ENCODE data around the gene FSCN2. TPM values are rescaled to one million over a fixed set of nuclear protein-coding genes. Genes with fewer than 3 reads are reported as not detected.
A peak's percentile ranks its signal among the peaks of the same experiment; 100 is the strongest.

The FSCN2 gene
- total and polyA plus RNA-seq, 7 experiments from 2014 or later = 0.56 to 1.6 (median 0.70) TPM; not detected in 2

GRCh38 chr17:81487089-81487486 is 41.1 kb upstream of the FSCN2 start:
- POLR2A ChIA-PET = interaction anchor here (1.4 to 5.5 kb wide), 2 partner anchors 23 to 28 kb away, joined by 4 to 48 read pairs; partner anchors contain the start of gene ACTG1

GRCh38 chr17:81487487-81488275 is 40.5 kb upstream of the FSCN2 start:
- Histone ChIP-seq H3K27ac (ENCODE audit: low read depth, low read length) (peak overlapping the region; percentile 80), H3K36me3 (ENCODE audit: control insufficient read depth in 2 of 3, insufficient read depth in 3 of 3, low read length in 3 of 3) (no peaks in the 10 kb centered on the region), H3K9me3 (ENCODE audit: control insufficient read depth in 2 of 3, low read length in 3 of 3) (no peaks in the 10 kb centered on the region), H3K4me3 (ENCODE audit: low read length) (peak overlapping the region; percentile 50), H3K4me1 (ENCODE audit: control insufficient read depth in 2 of 2, insufficient read depth in 2 of 2, low read length in 2 of 2) (peaks cover 4 to 6% of the 10 kb centered on the region in 2 donors), H3K27me3 (ENCODE audit: control insufficient read depth in 2 of 2, insufficient read depth in 2 of 2, low read length in 2 of 2) (peaks cover 0 to 12% of the 10 kb centered on the region in 2 donors)
- DNase-seq = peak; percentile 46 to 88 (median 74)
- H3K36me3 Mint-ChIP-seq = no peaks in the 10 kb centered on the region
- H3K4me3 Mint-ChIP-seq = peak overlapping the region; percentile 32 to 76 (median 62)
- peak; percentile 80 for ATAC-seq
- intact Hi-C loops (cut with micrococcal nuclease) = loop anchor here (2.0 to 10.0 kb wide), 3 partner anchors 25 to 453 kb away; partner anchors contain the start of genes ACTG1 (in 1 of the 2), BAIAP2 (in 1 of the 2) and FAAP100 (in 1 of the 2)
- H3K27me3 Mint-ChIP-seq = peaks cover 0 to 19% (median 5%) of the 10 kb centered on the region in 5 donors
- CTCF ChIA-PET = interaction anchor here (1.1 kb wide), 1 partner anchor 24 kb away, joined by 3 read pairs; no protein-coding TSS in a partner anchor
- H3K9me3 Mint-ChIP-seq = no peaks in the 10 kb centered on the region
- H3K27ac Mint-ChIP-seq = peak overlapping the region in 1 of 9 donors; percentile 59
- POLR2A ChIA-PET = interaction anchor here (1.4 to 5.5 kb wide), 2 partner anchors 23 to 28 kb away, joined by 4 to 48 read pairs; partner anchors contain the start of gene ACTG1
- H3K4me1 Mint-ChIP-seq = peaks cover 4 to 15% (median 8%) of the 10 kb centered on the region in 7 donors

More at GRCh38 chr17:81487089-81487486, 41.1 kb upstream of the FSCN2 start:
- ATAC-seq (no peak), DNase-seq (no peak)
- Histone ChIP-seq H3K9me3 (ENCODE audit: control insufficient read depth in 2 of 3, low read length in 3 of 3) (no peaks in the 10 kb centered on the region), H3K4me3 (ENCODE audit: low read length) (no peak overlapping the region), H3K27me3 (ENCODE audit: control insufficient read depth in 2 of 2, insufficient read depth in 2 of 2, low read length in 2 of 2) (peaks cover 0 to 12% of the 10 kb centered on the region in 2 donors), H3K27ac (ENCODE audit: low read depth, low read length) (no peak overlapping the region), H3K36me3 (ENCODE audit: control insufficient read depth in 2 of 3, insufficient read depth in 3 of 3, low read length in 3 of 3) (no peaks in the 10 kb centered on the region), H3K4me1 (ENCODE audit: control insufficient read depth in 2 of 2, insufficient read depth in 2 of 2, low read length in 2 of 2) (peaks cover 4 to 6% of the 10 kb centered on the region in 2 donors)
- Mint-ChIP-seq H3K27me3 (peaks cover 0 to 20% (median 8%) of the 10 kb centered on the region in 5 donors), H3K9me3 (no peaks in the 10 kb centered on the region), H3K4me1 (peaks cover 4 to 15% (median 10%) of the 10 kb centered on the region in 7 donors), H3K4me3 (peak overlapping the region; percentile 32 to 76 (median 62)), H3K36me3 (no peaks in the 10 kb centered on the region), H3K27ac (no peak overlapping the region)
- intact Hi-C loops (cut with micrococcal nuclease) = loop anchor here (2.0 to 10.0 kb wide), 3 partner anchors 26 to 452 kb away; partner anchors contain the start of genes ACTG1 (in 1 of the 2), BAIAP2 (in 1 of the 2) and FAAP100 (in 1 of the 2)
- CTCF ChIA-PET = interaction anchor here (1.1 to 3.0 kb wide), 2 partner anchors 25 to 234 kb away, joined by 3 to 11 read pairs; no protein-coding TSS in a partner anchor

DNA sequence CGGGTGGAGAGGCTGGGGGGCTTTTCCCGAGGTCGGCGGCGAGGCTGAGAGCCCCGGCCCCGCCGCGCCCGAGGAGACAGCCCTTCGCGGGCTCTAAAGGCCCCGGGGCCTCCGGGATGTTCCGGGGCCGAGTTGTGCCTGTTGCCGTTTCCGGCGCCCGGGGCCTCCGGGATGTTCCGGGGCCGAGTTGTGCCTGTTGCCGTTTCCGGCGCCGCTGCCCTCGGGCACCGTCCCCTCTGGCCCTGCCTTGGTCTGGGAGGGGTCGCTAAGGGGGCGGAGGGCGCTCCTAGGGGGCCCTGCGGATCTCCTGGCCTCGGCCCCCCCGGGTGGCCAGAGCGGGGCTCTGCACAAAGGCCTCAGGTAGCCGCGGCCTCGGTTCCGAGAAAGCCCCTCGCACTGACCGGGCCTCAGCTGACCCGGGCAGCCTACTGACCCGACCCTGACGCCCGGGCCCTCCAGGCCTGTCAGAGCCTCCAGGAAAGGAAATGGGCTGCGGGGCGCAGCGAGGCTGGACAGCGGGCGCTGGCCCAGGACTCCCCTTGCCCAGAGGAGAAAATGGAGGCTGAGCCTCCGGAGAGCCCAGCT is 39.8 kb upstream of the FSCN2 start:
- intact Hi-C loops (cut with micrococcal nuclease) = loop anchor here in 1 of 2 donors (10.0 kb wide), 1 partner anchor 454 kb away; the partner anchor contains the start of gene BAIAP2
- Histone ChIP-seq H3K4me3 (ENCODE audit: low read length) (peak overlapping the region; percentile 50), H3K27me3 (ENCODE audit: control insufficient read depth in 2 of 2, insufficient read depth in 2 of 2, low read length in 2 of 2) (peaks cover 0 to 6% of the 10 kb centered on the region in 2 donors), H3K4me1 (ENCODE audit: control insufficient read depth in 2 of 2, insufficient read depth in 2 of 2, low read length in 2 of 2) (peaks cover 4 to 6% of the 10 kb centered on the region in 2 donors), H3K9me3 (ENCODE audit: control insufficient read depth in 2 of 3, low read length in 3 of 3) (no peaks in the 10 kb centered on the region), H3K27ac (ENCODE audit: low read depth, low read length) (peak overlapping the region; percentile 80), H3K36me3 (ENCODE audit: control insufficient read depth in 2 of 3, insufficient read depth in 3 of 3, low read length in 3 of 3) (no peaks in the 10 kb centered on the region)
- ATAC-seq (no peak), DNase-seq (no peak)
- H3K27me3 Mint-ChIP-seq = peaks cover 0 to 17% (median 5%) of the 10 kb centered on the region in 5 donors
- POLR2A ChIA-PET = interaction anchor here (1.4 to 5.5 kb wide), 2 partner anchors 22 to 27 kb away, joined by 4 to 48 read pairs; partner anchors contain the start of gene ACTG1
- no peak overlapping the region for H3K27ac Mint-ChIP-seq
- CTCF ChIA-PET = no interaction called here
- H3K4me3 Mint-ChIP-seq = peak overlapping the region in 2 of 10 donors; percentile 23 to 76
- no peaks in the 10 kb centered on the region for H3K9me3 Mint-ChIP-seq
- no peaks in the 10 kb centered on the region for H3K36me3 Mint-ChIP-seq
- peaks cover 3 to 11% (median 6%) of the 10 kb centered on the region in 7 donors for H3K4me1 Mint-ChIP-seq

DNA sequence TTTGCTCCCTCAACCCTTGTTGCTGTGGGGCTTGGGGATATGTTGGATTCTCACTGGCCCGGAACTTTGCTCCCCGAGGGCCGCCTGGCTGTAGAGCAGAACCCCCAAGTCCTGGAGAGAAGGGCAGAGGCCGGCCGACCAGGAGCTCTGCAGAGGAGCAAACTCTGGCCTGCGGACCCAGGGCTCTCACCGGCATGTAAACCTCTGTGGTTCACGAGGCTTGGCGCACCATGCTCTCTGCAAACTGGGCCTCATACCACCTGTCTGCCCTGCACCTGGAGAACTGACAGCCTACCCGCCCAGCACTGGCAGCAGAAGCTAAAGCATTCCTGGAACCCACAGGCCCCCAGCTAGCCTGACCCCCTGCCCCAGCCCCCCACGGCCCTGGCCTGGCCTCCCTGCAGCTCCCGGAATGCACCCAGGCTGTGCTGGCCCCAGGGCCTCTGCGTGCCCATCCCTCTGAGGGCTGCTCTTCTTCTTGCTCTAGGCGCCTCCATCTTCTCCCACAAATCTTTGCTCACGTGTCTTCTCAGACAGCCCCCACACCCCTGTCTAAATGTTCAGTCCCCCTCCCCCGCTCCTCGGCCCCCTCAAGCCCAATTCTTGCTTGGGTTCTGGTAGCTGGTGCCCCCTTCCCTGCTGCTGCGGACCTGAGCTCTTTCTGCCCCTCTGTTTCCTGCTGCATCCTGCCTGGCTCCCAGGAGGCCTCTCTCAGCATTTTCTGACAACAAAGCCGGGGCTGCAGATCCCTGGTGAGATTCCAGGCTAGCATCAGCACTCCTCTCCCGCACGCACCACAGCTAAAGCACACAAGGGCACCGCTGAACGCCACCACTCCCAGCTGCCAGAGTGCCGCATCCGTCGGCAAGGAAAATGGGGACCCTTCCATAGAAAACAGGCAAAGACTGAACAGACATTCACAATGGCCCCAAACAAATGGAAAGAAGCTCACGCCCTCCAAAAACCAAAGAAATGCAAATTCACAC is 38.9 kb upstream of the FSCN2 start:
- Mint-ChIP-seq H3K4me1 (peaks cover 3 to 11% (median 6%) of the 10 kb centered on the region in 7 donors), H3K27ac (peak overlapping the region in 3 of 9 donors; percentile 25 to 65 (median 58)), H3K4me3 (peak overlapping the region; percentile 45 to 79 (median 58)), H3K9me3 (no peaks in the 10 kb centered on the region), H3K36me3 (no peaks in the 10 kb centered on the region), H3K27me3 (peaks cover 0 to 17% (median 5%) of the 10 kb centered on the region in 5 donors)
- intact Hi-C loops (cut with micrococcal nuclease) = loop anchor here in 1 of 2 donors (10.0 kb wide), 1 partner anchor 455 kb away; the partner anchor contains the start of gene BAIAP2
- H3K4me3 ChIP-seq (ENCODE audit: low read length) = no peak overlapping the region
- no peak overlapping the region for H3K27ac ChIP-seq (ENCODE audit: low read depth, low read length)
- ChIA-PET POLR2A (interaction anchor here (5.5 kb wide), 1 partner anchor 21 kb away, joined by 48 read pairs; the partner anchor contains the start of gene ACTG1), CTCF (interaction anchor here (0.9 kb wide), 1 partner anchor 91 kb away, joined by 3 read pairs; no protein-coding TSS in a partner anchor)
- ATAC-seq = no peak
- no peaks in the 10 kb centered on the region for H3K36me3 ChIP-seq (ENCODE audit: control insufficient read depth in 2 of 3, insufficient read depth in 3 of 3, low read length in 3 of 3)
- H3K4me1 ChIP-seq (ENCODE audit: control insufficient read depth in 2 of 2, insufficient read depth in 2 of 2, low read length in 2 of 2) = no peaks in the 10 kb centered on the region
- H3K9me3 ChIP-seq (ENCODE audit: control insufficient read depth in 2 of 3, low read length in 3 of 3) = no peaks in the 10 kb centered on the region
- peaks cover 0 to 4% of the 10 kb centered on the region in 2 donors for H3K27me3 ChIP-seq (ENCODE audit: control insufficient read depth in 2 of 2, insufficient read depth in 2 of 2, low read length in 2 of 2)
- no peak for DNase-seq

GRCh38 chr17:81489998-81490992 is 37.9 kb upstream of the FSCN2 start:
- Histone ChIP-seq H3K9me3 (ENCODE audit: control insufficient read depth in 2 of 3, low read length in 3 of 3) (no peaks in the 10 kb centered on the region), H3K4me1 (ENCODE audit: control insufficient read depth in 2 of 2, insufficient read depth in 2 of 2, low read length in 2 of 2) (no peaks in the 10 kb centered on the region), H3K27ac (ENCODE audit: low read depth, low read length) (no peak overlapping the region), H3K27me3 (ENCODE audit: control insufficient read depth in 2 of 2, insufficient read depth in 2 of 2, low read length in 2 of 2) (peaks cover 0 to 4% of the 10 kb centered on the region in 2 donors), H3K36me3 (ENCODE audit: control insufficient read depth in 2 of 3, insufficient read depth in 3 of 3, low read length in 3 of 3) (no peaks in the 10 kb centered on the region), H3K4me3 (ENCODE audit: low read length) (no peak overlapping the region)
- ATAC-seq (no peak), DNase-seq (no peak)
- Mint-ChIP-seq H3K27me3 (peaks cover 0 to 19% (median 5%) of the 10 kb centered on the region in 5 donors), H3K4me1 (peaks cover 3 to 11% (median 6%) of the 10 kb centered on the region in 7 donors), H3K4me3 (peak overlapping the region in 5 of 10 donors; percentile 48 to 79 (median 73)), H3K9me3 (no peaks in the 10 kb centered on the region), H3K36me3 (no peaks in the 10 kb centered on the region), H3K27ac (peak overlapping the region in 1 of 9 donors; percentile 25)
- intact Hi-C loops (cut with micrococcal nuclease) = loop anchor here in 1 of 2 donors (10.0 kb wide), 1 partner anchor 455 kb away; the partner anchor contains the start of gene BAIAP2
- POLR2A ChIA-PET = interaction anchor here (0.6 to 5.5 kb wide), 2 partner anchors 18 to 20 kb away, joined by 3 to 48 read pairs; partner anchors contain the start of gene ACTG1
- CTCF ChIA-PET = interaction anchor here (0.9 kb wide), 1 partner anchor 92 kb away, joined by 3 read pairs; no protein-coding TSS in a partner anchor

Measured in naive thymus-derived CD4-positive, alpha-beta T cell (primary cell).